H1 (cell line): ENCODE data around the gene PRKCA.

Experiments
- CEBPB ChIP-seq: IDR thresholded peaks from 2 replicates; pipeline ENCODE4 v1.6.1; 2012; ENCODE audit warnings: low read depth, low read length
- EP300 ChIP-seq, 2 experiments: IDR thresholded peaks; 1 replicate in 1 of 2; 2 replicates in 1 of 2; pipeline ENCODE4 v1.6.1; 2011 to 2012; ENCODE audit warnings: low read depth in 2 of 2, low read length in 2 of 2, mild to moderate bottlenecking in 2 of 2, borderline replicate concordance in 1 of 2, inconsistent platforms in 1 of 2, moderate library complexity in 1 of 2
- HDAC2 ChIP-seq, 2 experiments: fragments of 300-600 bp in 1 of 2; sonication (generic) in 1 of 2; IDR thresholded peaks; 2 replicates each; pipeline ENCODE4 v1.6.1; 2011 to 2012; ENCODE audit warnings: low read depth in 2 of 2, low read length in 2 of 2, mild to moderate bottlenecking in 2 of 2, moderate library complexity in 2 of 2, borderline replicate concordance in 1 of 2, inconsistent platforms in 1 of 2
- JUN ChIP-seq: IDR thresholded peaks from 2 replicates; pipeline ENCODE4 v1.6.1; 2011; ENCODE audit warnings: low read depth, mild to moderate bottlenecking, improper control_type of control experiment, low read length
- JUND ChIP-seq: IDR thresholded peaks from 2 replicates; pipeline ENCODE4 v1.6.1; 2011; ENCODE audit warnings: mild to moderate bottlenecking, improper control_type of control experiment, low read length
- TAF1 ChIP-seq: IDR thresholded peaks from 2 replicates; pipeline ENCODE4 v1.6.1; 2011; ENCODE audit warnings: mild to moderate bottlenecking, low read depth, low read length
- TF ChIP-seq, protein P1 (sequence below), 3 experiments: IDR thresholded peaks; 1 replicate in 2 of 3; 2 replicates in 1 of 3; pipeline versions ENCODE4 v1.5.1 to v1.6.1; 2011; ENCODE audit warnings: low read length in 3 of 3, mild to moderate bottlenecking in 3 of 3, inconsistent platforms in 2 of 3, low read depth in 1 of 3, moderate library complexity in 1 of 3; ENCODE audit not compliant: insufficient read depth in 1 of 3; ENCODE audit errors: control extremely low read depth in 1 of 3
- TF ChIP-seq, protein P2 (sequence below): IDR thresholded peaks from 2 replicates; pipeline ENCODE4 v1.6.1; 2012; ENCODE audit warnings: inconsistent platforms

GRCh38 chr17:66317629-66318028 is 15.2 kb downstream of the PRKCA start:
- TF ChIP-seq, protein P1, sequence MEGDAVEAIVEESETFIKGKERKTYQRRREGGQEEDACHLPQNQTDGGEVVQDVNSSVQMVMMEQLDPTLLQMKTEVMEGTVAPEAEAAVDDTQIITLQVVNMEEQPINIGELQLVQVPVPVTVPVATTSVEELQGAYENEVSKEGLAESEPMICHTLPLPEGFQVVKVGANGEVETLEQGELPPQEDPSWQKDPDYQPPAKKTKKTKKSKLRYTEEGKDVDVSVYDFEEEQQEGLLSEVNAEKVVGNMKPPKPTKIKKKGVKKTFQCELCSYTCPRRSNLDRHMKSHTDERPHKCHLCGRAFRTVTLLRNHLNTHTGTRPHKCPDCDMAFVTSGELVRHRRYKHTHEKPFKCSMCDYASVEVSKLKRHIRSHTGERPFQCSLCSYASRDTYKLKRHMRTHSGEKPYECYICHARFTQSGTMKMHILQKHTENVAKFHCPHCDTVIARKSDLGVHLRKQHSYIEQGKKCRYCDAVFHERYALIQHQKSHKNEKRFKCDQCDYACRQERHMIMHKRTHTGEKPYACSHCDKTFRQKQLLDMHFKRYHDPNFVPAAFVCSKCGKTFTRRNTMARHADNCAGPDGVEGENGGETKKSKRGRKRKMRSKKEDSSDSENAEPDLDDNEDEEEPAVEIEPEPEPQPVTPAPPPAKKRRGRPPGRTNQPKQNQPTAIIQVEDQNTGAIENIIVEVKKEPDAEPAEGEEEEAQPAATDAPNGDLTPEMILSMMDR (IDR thresholded peaks at IDR 0.05; ENCODE audit: control extremely low read depth in 1 of 3, insufficient read depth in 1 of 3, low read depth in 1 of 3, low read length in 3 of 3): no peak
- TF ChIP-seq CEBPB (no peak), EP300 (IDR thresholded peaks at IDR 0.05; ENCODE audit: borderline replicate concordance in 1 of 2, low read depth in 2 of 2, low read length in 2 of 2) (no peak), TAF1 (no peak), HDAC2 (IDR thresholded peaks at IDR 0.05; ENCODE audit: borderline replicate concordance in 1 of 2, low read depth in 2 of 2, low read length in 2 of 2) (no peak), JUND (no peak), JUN (no peak)
- TF ChIP-seq, protein P2, sequence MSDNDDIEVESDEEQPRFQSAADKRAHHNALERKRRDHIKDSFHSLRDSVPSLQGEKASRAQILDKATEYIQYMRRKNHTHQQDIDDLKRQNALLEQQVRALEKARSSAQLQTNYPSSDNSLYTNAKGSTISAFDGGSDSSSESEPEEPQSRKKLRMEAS: no peak
